Stimulated activated naive CD8-positive, alpha-beta T cell treated with anti-CD3 and anti-CD28 coated beads, Interleukin-15, Interleukin-2, amounts not matched to agents 100 ng/mL and 50 ng/mL, for 24 hours (primary cell): ENCODE data around the gene CFAP65.

Source experiments
- H3K27ac Mint-ChIP-seq: one replicate; pipeline ENCODE4 v1.8.0; 2021; ENCODE audit warnings: mild to moderate bottlenecking, mixed read lengths
- H3K27me3 Mint-ChIP-seq: one replicate; pipeline ENCODE4 v1.8.0; 2021; ENCODE audit warnings: mixed read lengths
- H3K36me3 Mint-ChIP-seq: one replicate; pipeline ENCODE4 v1.8.0; 2021; ENCODE audit warnings: low read depth, mixed read lengths
- H3K4me1 Mint-ChIP-seq: one replicate; pipeline ENCODE4 v1.8.0; 2021; ENCODE audit warnings: low read depth, mixed read lengths
- H3K4me3 Mint-ChIP-seq: one replicate; pipeline ENCODE4 v1.8.0; 2021; ENCODE audit warnings: mild to moderate bottlenecking, mixed read lengths
- H3K9me3 Mint-ChIP-seq: one replicate; pipeline ENCODE4 v1.8.0; 2021; ENCODE audit warnings: mixed read lengths

The CFAP65 gene

GRCh38 chr2:219029829-219030165, 11.5 kb downstream of the CFAP65 start:
- Mint-ChIP-seq H3K4me3 (no peak overlapping the region), H3K36me3 (no peaks in the 10 kb centered on the region), H3K9me3 (no peaks in the 10 kb centered on the region), H3K4me1 (no peaks in the 10 kb centered on the region), H3K27ac (no peak overlapping the region), H3K27me3 (peaks cover 32% of the 10 kb centered on the region)

- H3K27me3 Mint-ChIP-seq = peaks cover 27% of the 10 kb centered on the region
- H3K4me1 Mint-ChIP-seq = no peaks in the 10 kb centered on the region
- H3K27ac Mint-ChIP-seq = no peak overlapping the region
- no peaks in the 10 kb centered on the region for H3K36me3 Mint-ChIP-seq
- H3K4me3 Mint-ChIP-seq = no peak overlapping the region
- no peaks in the 10 kb centered on the region for H3K9me3 Mint-ChIP-seq
Measured at GRCh38 chr2:219028996-219029828, 12.1 kb downstream of the CFAP65 start.

DNA sequence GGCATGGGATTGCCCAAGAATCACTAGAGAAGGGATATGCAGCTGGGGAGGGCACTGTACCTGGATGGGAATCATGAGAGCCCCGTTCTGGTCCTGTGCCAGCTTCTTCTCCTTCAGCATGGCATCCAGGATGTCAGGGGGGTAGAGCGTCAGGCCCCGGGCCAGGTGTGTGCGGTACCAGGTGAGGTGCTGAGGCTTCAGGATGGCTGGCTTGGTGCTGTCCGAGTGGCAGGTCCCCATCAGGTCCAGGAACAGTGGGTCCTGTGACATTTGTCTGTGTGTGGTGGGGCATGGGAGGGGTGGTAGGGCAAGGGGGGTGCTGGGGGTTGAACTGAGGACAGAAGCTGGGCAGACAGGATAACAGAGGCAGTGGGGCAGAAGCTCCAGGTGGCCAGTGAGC, 13.2 kb downstream of the CFAP65 start:
- Mint-ChIP-seq H3K9me3 (no peaks in the 10 kb centered on the region), H3K4me3 (no peak overlapping the region), H3K27me3 (peaks cover 19% of the 10 kb centered on the region), H3K27ac (no peak overlapping the region), H3K4me1 (no peaks in the 10 kb centered on the region), H3K36me3 (no peaks in the 10 kb centered on the region)

DNA sequence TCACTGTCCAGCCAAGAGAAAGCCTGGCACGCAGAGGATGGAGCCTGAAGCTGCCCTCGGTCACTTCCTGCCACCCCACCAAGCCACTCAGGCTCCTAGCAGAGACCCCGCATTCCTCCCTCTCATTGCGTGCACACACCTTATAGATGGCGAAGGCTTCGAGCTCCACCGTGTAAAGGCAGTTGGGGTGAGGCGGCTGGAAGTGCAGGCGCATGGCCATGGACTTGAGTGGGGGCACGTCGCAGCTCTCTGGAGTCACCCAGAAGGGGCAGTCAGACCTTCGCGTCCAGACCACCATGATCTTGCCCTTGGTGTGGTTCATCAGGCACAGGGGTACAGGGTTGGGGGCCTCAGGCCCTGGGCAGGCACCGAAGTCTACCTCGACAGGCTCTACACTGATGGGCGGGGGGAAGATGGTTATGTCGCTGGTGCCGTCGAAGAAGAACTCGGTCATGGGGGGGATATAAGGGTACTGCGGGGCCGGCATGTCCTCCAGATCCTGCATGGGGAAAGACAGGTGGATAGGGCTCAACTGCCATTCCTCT, 13.7 kb downstream of the CFAP65 start:
- Mint-ChIP-seq H3K27me3 (peaks cover 16% of the 10 kb centered on the region), H3K4me1 (no peaks in the 10 kb centered on the region), H3K27ac (no peak overlapping the region), H3K9me3 (no peaks in the 10 kb centered on the region), H3K36me3 (no peaks in the 10 kb centered on the region), H3K4me3 (no peak overlapping the region)

- Mint-ChIP-seq H3K4me3 (no peak overlapping the region), H3K36me3 (no peaks in the 10 kb centered on the region), H3K27me3 (peaks cover 11% of the 10 kb centered on the region), H3K4me1 (no peaks in the 10 kb centered on the region), H3K27ac (no peak overlapping the region), H3K9me3 (no peaks in the 10 kb centered on the region)
Measured at GRCh38 chr2:219026946-219027345, 14.4 kb downstream of the CFAP65 start.

DNA sequence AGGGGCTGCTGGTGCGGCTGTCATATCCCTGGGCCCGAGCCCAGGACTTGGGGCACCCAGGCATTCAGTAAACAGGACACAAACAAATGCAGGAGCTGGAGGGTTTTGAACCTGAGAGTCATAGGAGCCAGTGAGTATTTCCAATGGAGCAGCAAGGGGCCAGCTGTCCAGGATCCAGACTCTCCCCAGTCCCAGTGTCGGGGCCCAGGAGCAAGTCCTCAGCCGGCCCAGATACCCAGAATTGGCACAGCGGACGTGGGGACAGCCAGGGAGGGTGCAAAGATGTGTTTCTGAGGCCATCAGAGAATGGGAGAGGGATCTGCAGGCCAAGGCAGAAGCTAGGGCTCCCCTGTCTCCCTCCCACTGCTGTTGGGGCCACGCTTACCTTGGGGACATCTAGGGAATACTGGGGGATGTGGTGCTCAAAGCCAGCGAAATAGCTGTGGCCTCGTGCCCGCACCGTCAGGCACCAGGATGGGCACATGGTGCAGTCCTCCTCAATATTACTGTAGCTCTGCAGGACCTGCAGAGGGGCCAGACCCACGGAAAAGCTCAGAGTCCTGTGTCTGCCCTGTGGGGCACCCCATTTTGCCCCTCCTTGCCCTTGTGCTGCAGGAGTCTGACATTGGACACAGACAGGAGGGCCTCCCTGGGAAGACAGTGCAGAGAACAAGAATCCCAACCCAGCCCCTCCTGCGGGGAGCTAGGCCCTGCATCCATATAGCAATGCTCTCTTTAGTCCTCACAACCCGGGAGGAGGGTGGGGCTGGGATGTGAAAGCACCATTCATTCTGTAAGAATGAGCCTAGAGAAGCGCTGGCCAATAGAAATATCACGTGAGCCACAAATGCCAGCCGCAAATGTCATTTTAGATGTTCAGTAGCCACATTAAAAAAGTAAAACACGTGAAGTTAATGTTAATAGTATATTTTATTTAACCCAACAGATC, 15.4 kb downstream of the CFAP65 start:
- no peak overlapping the region for H3K4me3 Mint-ChIP-seq
- H3K4me1 Mint-ChIP-seq = no peaks in the 10 kb centered on the region
- H3K36me3 Mint-ChIP-seq = no peaks in the 10 kb centered on the region
- no peaks in the 10 kb centered on the region for H3K9me3 Mint-ChIP-seq
- H3K27me3 Mint-ChIP-seq = peaks cover 5% of the 10 kb centered on the region
- H3K27ac Mint-ChIP-seq = no peak overlapping the region

- H3K4me1 Mint-ChIP-seq = no peaks in the 10 kb centered on the region
Measured at GRCh38 chr2:219024059-219024458, 17.3 kb downstream of the CFAP65 start.

DNA sequence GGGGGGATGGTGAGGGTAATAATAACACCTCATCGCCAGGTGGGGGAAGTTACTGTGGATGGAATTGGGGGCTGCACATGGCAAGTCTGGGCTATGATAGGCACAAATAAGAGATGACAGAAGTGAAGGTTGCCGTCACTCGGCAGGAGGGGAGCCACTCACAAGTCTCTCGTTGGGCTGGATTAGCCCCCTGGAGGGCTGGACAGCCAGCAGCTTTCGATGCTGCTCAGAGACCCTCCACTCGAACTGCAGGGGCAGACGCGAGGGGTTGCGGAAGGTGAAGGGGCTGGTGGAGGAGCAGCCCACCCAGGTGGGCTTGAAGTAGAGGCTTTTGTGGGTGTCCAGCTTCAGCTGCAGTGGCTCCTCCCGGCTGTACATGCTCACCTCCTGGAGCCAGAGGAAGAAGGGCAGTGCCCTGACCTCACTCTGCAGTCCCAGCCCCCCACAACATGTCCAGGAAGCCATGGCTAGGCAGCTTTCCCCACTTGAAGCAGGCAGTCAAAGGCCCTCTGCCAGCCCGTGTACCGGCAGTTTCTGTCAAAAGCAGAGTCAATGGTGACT, 18.2 kb downstream of the CFAP65 start:
- Mint-ChIP-seq H3K9me3 (no peaks in the 10 kb centered on the region), H3K27me3 (no peaks in the 10 kb centered on the region), H3K4me1 (no peaks in the 10 kb centered on the region), H3K36me3 (no peaks in the 10 kb centered on the region), H3K27ac (no peak overlapping the region), H3K4me3 (no peak overlapping the region)

More at GRCh38 chr2:219024059-219024458, 17.3 kb downstream of the CFAP65 start:
- H3K27ac Mint-ChIP-seq = no peak overlapping the region
- no peaks in the 10 kb centered on the region for H3K36me3 Mint-ChIP-seq
- H3K9me3 Mint-ChIP-seq = no peaks in the 10 kb centered on the region
- H3K27me3 Mint-ChIP-seq = no peaks in the 10 kb centered on the region
- no peak overlapping the region for H3K4me3 Mint-ChIP-seq

- H3K4me1 Mint-ChIP-seq = no peaks in the 10 kb centered on the region
- no peak overlapping the region for H3K27ac Mint-ChIP-seq
- no peak overlapping the region for H3K4me3 Mint-ChIP-seq
- no peaks in the 10 kb centered on the region for H3K27me3 Mint-ChIP-seq
- H3K36me3 Mint-ChIP-seq = no peaks in the 10 kb centered on the region
- no peaks in the 10 kb centered on the region for H3K9me3 Mint-ChIP-seq
Measured at GRCh38 chr2:219022616-219023015, 18.7 kb downstream of the CFAP65 start.

GRCh38 chr2:219022041-219022440, 19.3 kb downstream of the CFAP65 start:
- Mint-ChIP-seq H3K27ac (no peak overlapping the region), H3K27me3 (no peaks in the 10 kb centered on the region), H3K4me1 (no peaks in the 10 kb centered on the region), H3K4me3 (no peak overlapping the region), H3K36me3 (no peaks in the 10 kb centered on the region), H3K9me3 (no peaks in the 10 kb centered on the region)

DNA sequence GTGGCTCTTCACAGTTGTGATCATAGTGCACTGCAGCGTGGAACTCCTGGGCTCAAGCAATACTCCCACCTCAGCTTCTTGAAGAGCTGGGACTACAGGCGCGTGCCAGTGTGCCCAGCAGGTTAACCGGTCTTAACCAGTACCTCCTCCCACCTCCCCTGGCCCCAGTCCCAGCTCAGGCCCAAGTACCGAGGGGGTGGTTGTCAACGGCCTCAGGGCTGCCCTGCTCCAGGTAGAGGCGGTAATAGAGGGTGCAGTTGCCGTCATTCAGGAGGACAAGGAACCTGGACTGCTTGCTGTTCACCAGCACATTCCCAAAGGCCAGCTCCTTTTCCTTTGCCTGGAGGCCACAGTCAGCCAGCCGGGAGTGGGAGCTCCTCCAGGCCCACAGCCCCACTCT, 19.7 kb downstream of the CFAP65 start:
- Mint-ChIP-seq H3K4me1 (no peaks in the 10 kb centered on the region), H3K36me3 (no peaks in the 10 kb centered on the region), H3K9me3 (no peaks in the 10 kb centered on the region), H3K27me3 (no peaks in the 10 kb centered on the region), H3K27ac (no peak overlapping the region), H3K4me3 (no peak overlapping the region)

DNA sequence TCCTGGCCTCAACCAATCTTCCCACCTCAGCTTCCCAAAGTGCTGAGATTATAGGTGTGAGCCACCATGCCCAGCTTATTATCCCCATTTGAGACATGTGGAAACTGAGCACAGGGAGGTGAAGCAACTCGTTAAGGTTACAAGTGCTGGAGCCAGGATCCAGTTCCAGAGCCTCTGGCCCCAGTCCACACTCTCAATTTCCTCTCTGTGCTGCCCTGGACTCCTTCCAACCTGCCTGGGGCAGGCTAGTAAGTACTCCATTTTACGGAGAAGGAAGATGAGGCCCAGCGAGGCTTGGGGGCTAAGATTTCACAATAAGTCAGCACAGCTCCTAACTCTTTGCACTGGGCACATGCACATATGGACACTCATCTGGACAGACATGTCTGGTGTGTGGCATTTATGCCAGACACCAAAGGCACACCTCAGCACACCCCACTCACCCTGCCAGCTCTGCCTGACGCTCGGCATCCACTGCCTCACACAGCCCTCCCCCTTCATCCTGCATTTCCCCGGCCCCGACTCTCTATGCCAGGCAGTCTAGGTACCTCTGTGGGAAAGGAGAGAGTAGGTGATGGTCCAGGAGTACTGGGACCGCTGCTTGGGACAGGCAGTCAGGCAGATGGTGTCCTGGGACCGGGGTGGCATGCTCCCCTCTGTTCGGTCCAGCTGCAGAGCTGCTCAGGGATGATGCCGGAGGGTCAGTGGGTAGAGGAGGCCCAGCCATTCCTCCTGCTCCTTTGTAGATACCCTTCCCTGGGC, 20.5 kb downstream of the CFAP65 start:
- no peak overlapping the region for H3K4me3 Mint-ChIP-seq
- H3K27ac Mint-ChIP-seq = no peak overlapping the region
- no peaks in the 10 kb centered on the region for H3K9me3 Mint-ChIP-seq
- H3K36me3 Mint-ChIP-seq = no peaks in the 10 kb centered on the region
- no peaks in the 10 kb centered on the region for H3K27me3 Mint-ChIP-seq
- no peaks in the 10 kb centered on the region for H3K4me1 Mint-ChIP-seq

DNA sequence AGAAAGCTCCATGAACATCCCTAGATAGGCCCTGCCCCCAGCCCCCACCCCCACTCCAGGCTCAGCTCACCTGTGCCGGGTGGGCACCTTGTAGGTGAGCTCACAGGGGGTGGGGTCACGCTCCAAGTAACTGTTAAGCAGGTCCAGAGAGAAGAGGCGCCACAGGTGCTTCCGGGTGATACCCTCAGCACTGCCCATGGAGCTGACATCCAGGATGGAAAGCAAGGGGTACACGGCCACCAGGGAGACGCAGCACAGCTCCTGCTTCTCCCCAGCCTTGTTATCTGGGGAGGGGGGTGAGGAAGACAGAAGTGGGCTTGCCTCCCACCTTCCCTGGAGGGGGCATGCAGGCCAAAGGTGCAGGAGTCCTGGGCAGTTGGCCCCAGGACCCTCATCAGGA, 21.9 kb downstream of the CFAP65 start:
- Mint-ChIP-seq H3K27ac (no peak overlapping the region), H3K4me1 (no peaks in the 10 kb centered on the region), H3K9me3 (no peaks in the 10 kb centered on the region), H3K4me3 (no peak overlapping the region), H3K36me3 (no peaks in the 10 kb centered on the region), H3K27me3 (no peaks in the 10 kb centered on the region)

GRCh38 chr2:219018726-219019125, 22.6 kb downstream of the CFAP65 start:
- Mint-ChIP-seq H3K27ac (no peak overlapping the region), H3K4me3 (no peak overlapping the region), H3K36me3 (no peaks in the 10 kb centered on the region), H3K27me3 (no peaks in the 10 kb centered on the region), H3K9me3 (no peaks in the 10 kb centered on the region), H3K4me1 (no peaks in the 10 kb centered on the region)
